ENCODE results near the gene BCL2L11.

BCL2L11 gene

DNA sequence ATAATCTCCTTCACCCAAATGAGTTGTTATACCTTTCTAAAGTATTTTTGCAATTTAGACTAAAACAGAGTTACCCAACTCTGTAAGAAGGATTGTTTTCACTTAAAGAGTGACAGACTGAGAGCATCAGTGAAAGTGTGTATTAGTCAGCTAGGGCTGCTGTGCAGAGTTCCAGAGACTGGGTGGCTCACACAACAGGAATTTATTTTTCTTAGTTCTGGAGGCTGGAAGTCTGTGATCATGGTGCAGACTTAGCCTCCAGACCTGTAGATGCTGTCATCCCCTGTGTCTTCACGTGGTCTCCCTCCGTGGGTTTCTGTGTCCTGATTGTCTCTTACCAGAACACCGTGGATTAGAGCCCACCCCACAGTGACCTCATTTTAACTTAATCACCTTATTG is 40.0 kb downstream of the BCL2L11 start:
- peaks cover 82% of the 10 kb centered on the region for H3K36me3 ChIP-seq (ENCODE audit: control insufficient read depth, insufficient read depth, low read length)
- peaks cover 36% of the 10 kb centered on the region for H3K4me1 ChIP-seq (ENCODE audit: control insufficient read depth, insufficient read depth, low read length)
- no peak overlapping the region for H3K9ac ChIP-seq (ENCODE audit: low read depth, low read length)
- H3K27me3 ChIP-seq (ENCODE audit: control insufficient read depth, insufficient read depth, low read length), result no peaks in the 10 kb centered on the region
- H3K9me3 ChIP-seq (ENCODE audit: control insufficient read depth, insufficient read depth, low read length), result no peaks in the 10 kb centered on the region
- no peak overlapping the region for H3K4me3 ChIP-seq (ENCODE audit: low read depth, low read length)
- no peak overlapping the region for H3K27ac ChIP-seq (ENCODE audit: low read depth, low read length)

DNA sequence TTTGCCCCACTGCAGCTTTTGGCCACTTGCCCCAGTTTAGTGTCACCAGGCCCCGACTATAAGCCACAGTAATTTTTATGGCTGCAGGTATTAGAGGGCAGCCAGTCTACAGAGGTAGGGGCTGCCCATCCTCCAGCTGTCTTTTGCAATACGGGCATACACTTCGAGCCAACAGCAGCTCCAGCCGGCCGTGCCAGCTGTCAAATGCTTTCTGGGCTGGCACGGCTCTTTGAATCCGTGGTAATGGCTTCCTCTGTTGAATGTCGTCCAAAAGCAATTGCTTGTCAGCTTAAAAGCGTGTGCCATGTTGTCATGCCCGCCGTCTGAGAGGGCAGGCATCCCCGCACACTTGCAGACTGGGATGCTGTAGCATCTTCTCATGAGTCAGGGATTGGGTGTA is 41.3 kb downstream of the BCL2L11 start:
- Histone ChIP-seq H3K4me1 (ENCODE audit: control insufficient read depth, insufficient read depth, low read length) (peaks cover 36% of the 10 kb centered on the region), H3K9ac (ENCODE audit: low read depth, low read length) (no peak overlapping the region), H3K4me3 (ENCODE audit: low read depth, low read length) (no peak overlapping the region), H3K9me3 (ENCODE audit: control insufficient read depth, insufficient read depth, low read length) (no peaks in the 10 kb centered on the region), H3K27ac (ENCODE audit: low read depth, low read length) (no peak overlapping the region), H3K27me3 (ENCODE audit: control insufficient read depth, insufficient read depth, low read length) (no peaks in the 10 kb centered on the region), H3K36me3 (ENCODE audit: control insufficient read depth, insufficient read depth, low read length) (peaks cover 83% of the 10 kb centered on the region)

DNA sequence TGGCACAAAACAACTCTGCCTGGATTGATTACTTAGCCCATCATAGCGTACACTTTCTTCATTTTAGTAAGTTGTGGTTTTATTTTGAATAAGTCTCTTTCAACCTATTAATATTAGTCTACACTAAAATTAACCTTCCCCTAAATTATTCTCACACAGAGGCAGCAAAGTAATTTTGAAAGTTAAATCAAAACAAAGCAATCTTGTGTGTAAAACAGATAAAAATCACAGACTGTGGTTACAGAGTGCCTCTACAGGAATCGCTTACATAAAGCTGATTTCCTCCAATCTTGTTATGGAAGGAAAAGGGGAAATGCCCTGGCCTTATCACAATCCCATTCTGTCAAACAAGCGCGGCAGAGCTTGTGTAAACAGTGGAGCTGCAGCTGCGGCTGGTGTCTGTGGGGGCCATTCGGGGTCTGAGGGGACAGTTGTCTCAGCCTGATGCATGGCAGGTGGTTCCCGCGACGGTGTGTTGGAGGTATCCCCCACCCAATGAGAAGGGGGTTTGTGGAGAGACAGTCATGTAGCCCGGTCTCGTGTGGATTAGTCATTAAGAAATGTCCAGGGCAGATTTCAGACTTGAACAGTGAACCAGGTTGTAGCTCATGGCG is 42.1 kb downstream of the BCL2L11 start:
- Histone ChIP-seq H3K9me3 (ENCODE audit: control insufficient read depth, insufficient read depth, low read length) (no peaks in the 10 kb centered on the region), H3K27me3 (ENCODE audit: control insufficient read depth, insufficient read depth, low read length) (no peaks in the 10 kb centered on the region), H3K27ac (ENCODE audit: low read depth, low read length) (no peak overlapping the region), H3K36me3 (ENCODE audit: control insufficient read depth, insufficient read depth, low read length) (peaks cover 78% of the 10 kb centered on the region), H3K4me3 (ENCODE audit: low read depth, low read length) (no peak overlapping the region), H3K4me1 (ENCODE audit: control insufficient read depth, insufficient read depth, low read length) (peaks cover 33% of the 10 kb centered on the region), H3K9ac (ENCODE audit: low read depth, low read length) (no peak overlapping the region)

DNA sequence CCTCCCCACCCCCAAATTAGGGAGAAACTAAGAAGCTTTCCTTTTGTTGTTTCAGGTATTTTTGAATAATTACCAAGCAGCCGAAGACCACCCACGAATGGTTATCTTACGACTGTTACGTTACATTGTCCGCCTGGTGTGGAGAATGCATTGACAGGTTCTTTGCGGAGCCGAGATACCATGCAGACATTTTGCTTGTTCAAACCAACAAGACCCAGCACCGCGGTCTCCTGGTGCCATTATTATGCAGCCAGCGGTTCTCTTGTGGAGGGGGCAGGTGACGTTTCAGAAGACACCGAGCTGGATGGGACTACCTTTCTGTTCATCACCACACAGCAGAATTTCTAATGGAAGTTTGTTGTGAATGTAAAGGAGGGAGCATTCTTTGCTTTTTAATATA is 43.4 kb downstream of the BCL2L11 start:
- no peaks in the 10 kb centered on the region for H3K27me3 ChIP-seq (ENCODE audit: control insufficient read depth, insufficient read depth, low read length)
- H3K9ac ChIP-seq (ENCODE audit: low read depth, low read length), result no peak overlapping the region
- H3K4me1 ChIP-seq (ENCODE audit: control insufficient read depth, insufficient read depth, low read length), result peaks cover 33% of the 10 kb centered on the region
- H3K27ac ChIP-seq (ENCODE audit: low read depth, low read length), result peak overlapping the region; percentile 8
- peaks cover 67% of the 10 kb centered on the region for H3K36me3 ChIP-seq (ENCODE audit: control insufficient read depth, insufficient read depth, low read length)
- H3K9me3 ChIP-seq (ENCODE audit: control insufficient read depth, insufficient read depth, low read length), result no peaks in the 10 kb centered on the region
- H3K4me3 ChIP-seq (ENCODE audit: low read depth, low read length), result no peak overlapping the region

DNA sequence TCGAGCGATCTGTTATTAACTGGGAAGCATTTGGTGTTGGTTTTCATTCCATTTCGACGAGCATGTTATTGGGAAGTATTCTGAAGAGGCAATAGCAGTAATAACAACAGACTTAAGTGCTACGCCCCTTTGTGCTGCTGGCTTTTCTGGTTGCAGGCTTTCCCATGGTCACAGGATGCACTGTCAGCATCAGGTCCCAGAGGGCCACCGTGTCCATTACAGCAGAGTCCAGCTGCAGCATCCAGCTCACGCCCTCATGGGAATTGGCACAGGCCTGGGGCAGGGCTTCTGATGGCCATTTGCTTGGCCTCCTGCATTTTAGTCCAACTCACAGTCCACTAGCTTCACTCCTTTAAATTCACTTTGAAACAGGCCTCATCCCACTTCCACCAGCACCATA is 44.4 kb downstream of the BCL2L11 start:
- no peak overlapping the region for H3K9ac ChIP-seq (ENCODE audit: low read depth, low read length)
- H3K36me3 ChIP-seq (ENCODE audit: control insufficient read depth, insufficient read depth, low read length), result peaks cover 57% of the 10 kb centered on the region
- no peak overlapping the region for H3K27ac ChIP-seq (ENCODE audit: low read depth, low read length)
- no peaks in the 10 kb centered on the region for H3K27me3 ChIP-seq (ENCODE audit: control insufficient read depth, insufficient read depth, low read length)
- H3K4me1 ChIP-seq (ENCODE audit: control insufficient read depth, insufficient read depth, low read length), result peaks cover 33% of the 10 kb centered on the region
- H3K4me3 ChIP-seq (ENCODE audit: low read depth, low read length), result no peak overlapping the region
- no peaks in the 10 kb centered on the region for H3K9me3 ChIP-seq (ENCODE audit: control insufficient read depth, insufficient read depth, low read length)

DNA sequence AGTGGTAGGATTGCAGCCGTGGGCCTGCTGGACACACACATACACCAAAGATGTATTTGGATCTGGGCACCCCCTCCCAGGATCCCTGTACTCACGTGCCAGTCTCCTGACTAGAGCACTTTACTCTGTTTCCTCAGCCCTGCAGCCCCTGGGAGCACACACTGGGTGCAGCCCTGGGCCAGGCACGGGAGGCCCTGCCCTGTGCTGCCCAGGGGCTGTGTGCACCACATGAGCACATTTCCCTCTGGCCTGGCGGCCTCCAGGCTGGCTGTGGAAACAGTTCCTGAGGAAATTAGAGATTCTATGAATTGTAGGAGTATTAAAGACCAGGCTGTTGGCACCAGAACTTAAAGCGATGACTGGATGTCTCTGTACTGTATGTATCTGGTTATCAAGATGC is 45.4 kb downstream of the BCL2L11 start:
- H3K4me3 ChIP-seq (ENCODE audit: low read depth, low read length), result no peak overlapping the region
- H3K9me3 ChIP-seq (ENCODE audit: control insufficient read depth, insufficient read depth, low read length), result no peaks in the 10 kb centered on the region
- H3K27ac ChIP-seq (ENCODE audit: low read depth, low read length), result no peak overlapping the region
- no peaks in the 10 kb centered on the region for H3K27me3 ChIP-seq (ENCODE audit: control insufficient read depth, insufficient read depth, low read length)
- H3K36me3 ChIP-seq (ENCODE audit: control insufficient read depth, insufficient read depth, low read length), result peaks cover 48% of the 10 kb centered on the region
- H3K4me1 ChIP-seq (ENCODE audit: control insufficient read depth, insufficient read depth, low read length), result peaks cover 33% of the 10 kb centered on the region
- H3K9ac ChIP-seq (ENCODE audit: low read depth, low read length), result no peak overlapping the region

DNA sequence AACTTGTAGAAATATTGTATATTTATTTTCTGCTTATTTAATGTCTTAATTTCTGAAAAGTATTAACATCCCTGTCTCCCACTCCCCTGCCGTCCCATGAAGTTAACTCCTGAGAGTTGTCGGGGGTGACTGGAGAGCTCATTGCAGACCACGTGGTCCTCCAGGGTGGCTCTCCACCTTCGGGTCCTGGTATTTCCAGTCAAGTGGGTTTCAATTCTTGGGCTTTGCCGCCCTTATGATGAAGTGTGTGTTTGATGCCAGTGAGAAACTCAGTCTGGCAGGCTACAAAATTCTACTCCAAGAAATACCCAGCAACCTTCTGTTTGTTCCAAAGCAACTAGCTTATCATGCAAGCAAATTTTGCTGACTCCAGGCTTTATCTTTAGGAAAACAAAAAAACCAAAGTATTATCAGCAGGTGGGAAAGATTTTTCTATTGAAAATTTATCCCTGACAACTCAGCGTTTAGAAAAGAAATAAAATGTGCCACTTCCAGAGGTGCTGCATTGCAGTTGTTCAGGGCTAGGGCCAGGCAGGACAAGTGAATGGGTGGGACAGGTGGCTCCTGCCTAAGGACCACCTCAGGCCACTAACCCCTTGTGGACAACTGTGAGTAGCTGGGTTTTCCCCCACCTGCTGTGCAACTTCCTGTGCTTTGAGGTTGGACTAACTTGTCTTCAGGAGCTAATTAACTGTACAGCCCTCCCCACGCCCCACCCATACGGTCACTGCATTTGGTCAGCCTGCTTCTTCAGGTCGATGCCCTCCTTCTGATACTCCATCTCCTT is 46.6 kb downstream of the BCL2L11 start:
- peaks cover 38% of the 10 kb centered on the region for H3K36me3 ChIP-seq (ENCODE audit: control insufficient read depth, insufficient read depth, low read length)
- no peak overlapping the region for H3K4me3 ChIP-seq (ENCODE audit: low read depth, low read length)
- no peaks in the 10 kb centered on the region for H3K9me3 ChIP-seq (ENCODE audit: control insufficient read depth, insufficient read depth, low read length)
- H3K4me1 ChIP-seq (ENCODE audit: control insufficient read depth, insufficient read depth, low read length), result peaks cover 32% of the 10 kb centered on the region
- H3K27ac ChIP-seq (ENCODE audit: low read depth, low read length), result no peak overlapping the region
- H3K9ac ChIP-seq (ENCODE audit: low read depth, low read length), result no peak overlapping the region
- H3K27me3 ChIP-seq (ENCODE audit: control insufficient read depth, insufficient read depth, low read length), result no peaks in the 10 kb centered on the region

DNA sequence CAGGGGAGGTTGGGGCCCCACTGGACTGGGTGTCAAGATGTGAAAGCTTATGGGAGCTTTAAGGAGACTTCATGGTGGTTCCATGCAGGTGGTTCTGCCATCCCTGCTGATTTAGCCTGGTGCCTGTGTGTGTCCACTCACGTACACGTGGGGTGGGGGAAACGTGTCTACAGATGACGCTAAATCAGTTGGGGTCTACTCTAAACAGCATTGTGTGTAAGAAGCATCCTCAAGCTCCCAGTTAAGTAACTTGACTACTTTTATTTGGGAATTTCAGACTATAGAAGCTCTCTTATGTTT is 47.1 kb downstream of the BCL2L11 start:
- Histone ChIP-seq H3K4me1 (ENCODE audit: control insufficient read depth, insufficient read depth, low read length) (peaks cover 27% of the 10 kb centered on the region), H3K9ac (ENCODE audit: low read depth, low read length) (no peak overlapping the region), H3K27ac (ENCODE audit: low read depth, low read length) (no peak overlapping the region), H3K36me3 (ENCODE audit: control insufficient read depth, insufficient read depth, low read length) (peaks cover 32% of the 10 kb centered on the region), H3K27me3 (ENCODE audit: control insufficient read depth, insufficient read depth, low read length) (no peaks in the 10 kb centered on the region), H3K9me3 (ENCODE audit: control insufficient read depth, insufficient read depth, low read length) (no peaks in the 10 kb centered on the region), H3K4me3 (ENCODE audit: low read depth, low read length) (no peak overlapping the region)

DNA sequence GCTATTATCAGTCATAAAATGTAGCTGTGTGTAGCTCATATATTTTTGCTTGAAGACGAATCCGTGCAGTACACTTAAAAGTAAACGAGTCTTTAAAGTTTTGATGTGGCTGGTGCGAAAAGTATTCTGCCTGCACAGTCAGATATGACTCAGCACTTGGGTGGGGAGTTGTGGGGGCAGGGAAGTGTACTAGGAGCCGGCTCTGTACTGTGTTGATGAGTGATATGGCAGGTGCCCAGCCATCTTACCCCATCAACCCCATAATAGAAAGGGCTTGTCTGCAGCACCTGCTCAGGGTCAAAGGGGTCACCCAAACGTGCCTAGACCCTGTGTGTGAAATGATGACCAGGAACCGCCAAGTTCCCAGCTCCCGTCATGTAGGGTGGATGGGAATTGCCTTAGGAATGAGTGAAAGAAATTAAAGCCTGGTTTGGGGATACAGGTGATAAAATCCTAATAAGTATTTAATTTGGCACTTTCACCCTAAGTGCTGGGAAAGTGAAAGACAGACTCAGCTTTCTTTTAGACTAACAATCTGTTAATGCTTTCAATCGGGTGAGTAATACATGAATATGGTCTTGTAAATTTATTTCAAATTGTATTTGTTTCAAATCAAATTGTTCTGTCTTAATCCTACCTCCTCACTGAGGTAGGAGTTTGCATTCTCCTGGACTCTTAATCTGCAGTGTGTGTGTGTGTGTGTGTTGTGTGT is 48.0 kb downstream of the BCL2L11 start:
- H3K9me3 ChIP-seq (ENCODE audit: control insufficient read depth, insufficient read depth, low read length), result no peaks in the 10 kb centered on the region
- peaks cover 31% of the 10 kb centered on the region for H3K36me3 ChIP-seq (ENCODE audit: control insufficient read depth, insufficient read depth, low read length)
- H3K4me3 ChIP-seq (ENCODE audit: low read depth, low read length), result no peak overlapping the region
- no peak overlapping the region for H3K9ac ChIP-seq (ENCODE audit: low read depth, low read length)
- no peak overlapping the region for H3K27ac ChIP-seq (ENCODE audit: low read depth, low read length)
- no peaks in the 10 kb centered on the region for H3K27me3 ChIP-seq (ENCODE audit: control insufficient read depth, insufficient read depth, low read length)
- peaks cover 19% of the 10 kb centered on the region for H3K4me1 ChIP-seq (ENCODE audit: control insufficient read depth, insufficient read depth, low read length)

DNA sequence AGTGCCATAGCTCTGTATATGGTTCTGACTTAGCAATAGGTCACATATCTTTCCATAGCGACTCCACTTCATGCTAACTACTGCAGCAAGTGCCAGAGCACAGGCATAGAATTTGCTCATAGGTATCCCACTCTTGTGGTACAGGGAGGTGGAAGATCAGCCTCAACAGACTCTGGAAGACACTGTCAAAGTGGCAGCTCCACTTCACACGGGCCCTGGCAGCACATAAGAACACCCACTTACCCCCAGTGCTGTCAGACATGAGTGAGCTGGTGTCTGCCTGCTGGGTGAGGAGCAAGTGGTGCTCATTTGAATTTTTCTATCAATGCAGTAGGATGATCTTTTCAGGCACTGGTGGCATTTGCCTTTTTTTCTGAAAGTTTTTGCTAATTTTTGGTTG is 48.6 kb downstream of the BCL2L11 start:
- peaks cover 19% of the 10 kb centered on the region for H3K4me1 ChIP-seq (ENCODE audit: control insufficient read depth, insufficient read depth, low read length)
- H3K9me3 ChIP-seq (ENCODE audit: control insufficient read depth, insufficient read depth, low read length), result no peaks in the 10 kb centered on the region
- H3K27ac ChIP-seq (ENCODE audit: low read depth, low read length), result no peak overlapping the region
- H3K9ac ChIP-seq (ENCODE audit: low read depth, low read length), result no peak overlapping the region
- no peak overlapping the region for H3K4me3 ChIP-seq (ENCODE audit: low read depth, low read length)
- H3K27me3 ChIP-seq (ENCODE audit: control insufficient read depth, insufficient read depth, low read length), result no peaks in the 10 kb centered on the region
- peaks cover 30% of the 10 kb centered on the region for H3K36me3 ChIP-seq (ENCODE audit: control insufficient read depth, insufficient read depth, low read length)

DNA sequence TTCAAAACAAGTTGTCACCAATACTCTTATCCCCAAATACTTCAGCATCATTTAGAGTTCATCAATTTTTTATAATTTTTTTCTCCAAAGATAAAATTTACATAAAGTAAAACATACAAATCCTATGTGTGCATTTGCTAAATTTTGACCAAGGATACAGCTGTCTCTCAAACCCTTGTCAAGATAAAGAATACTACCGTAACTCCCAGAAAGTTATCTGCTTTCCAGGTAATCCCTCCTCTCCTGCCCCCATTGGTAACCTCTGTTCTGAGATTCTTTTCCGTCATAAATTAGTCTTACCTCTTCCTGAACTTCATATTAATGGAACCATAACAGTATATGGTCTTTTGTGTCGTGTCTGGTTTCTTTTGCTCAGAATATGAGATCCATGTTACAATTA is 49.2 kb downstream of the BCL2L11 start:
- Histone ChIP-seq H3K27ac (ENCODE audit: low read depth, low read length) (no peak overlapping the region), H3K4me1 (ENCODE audit: control insufficient read depth, insufficient read depth, low read length) (peaks cover 19% of the 10 kb centered on the region), H3K9ac (ENCODE audit: low read depth, low read length) (no peak overlapping the region), H3K4me3 (ENCODE audit: low read depth, low read length) (no peak overlapping the region), H3K36me3 (ENCODE audit: control insufficient read depth, insufficient read depth, low read length) (peaks cover 24% of the 10 kb centered on the region), H3K9me3 (ENCODE audit: control insufficient read depth, insufficient read depth, low read length) (no peaks in the 10 kb centered on the region), H3K27me3 (ENCODE audit: control insufficient read depth, insufficient read depth, low read length) (no peaks in the 10 kb centered on the region)

Data from HUES48 (cell line).